SW 1271 (cell line): ENCODE data around the gene AP3B1.

Experiments used
- DNase-seq, 2 experiments: peaks; one replicate each; lab custom pipeline; 2025; lab: John Stamatoyannopoulos, UW

AP3B1 gene, protein sequence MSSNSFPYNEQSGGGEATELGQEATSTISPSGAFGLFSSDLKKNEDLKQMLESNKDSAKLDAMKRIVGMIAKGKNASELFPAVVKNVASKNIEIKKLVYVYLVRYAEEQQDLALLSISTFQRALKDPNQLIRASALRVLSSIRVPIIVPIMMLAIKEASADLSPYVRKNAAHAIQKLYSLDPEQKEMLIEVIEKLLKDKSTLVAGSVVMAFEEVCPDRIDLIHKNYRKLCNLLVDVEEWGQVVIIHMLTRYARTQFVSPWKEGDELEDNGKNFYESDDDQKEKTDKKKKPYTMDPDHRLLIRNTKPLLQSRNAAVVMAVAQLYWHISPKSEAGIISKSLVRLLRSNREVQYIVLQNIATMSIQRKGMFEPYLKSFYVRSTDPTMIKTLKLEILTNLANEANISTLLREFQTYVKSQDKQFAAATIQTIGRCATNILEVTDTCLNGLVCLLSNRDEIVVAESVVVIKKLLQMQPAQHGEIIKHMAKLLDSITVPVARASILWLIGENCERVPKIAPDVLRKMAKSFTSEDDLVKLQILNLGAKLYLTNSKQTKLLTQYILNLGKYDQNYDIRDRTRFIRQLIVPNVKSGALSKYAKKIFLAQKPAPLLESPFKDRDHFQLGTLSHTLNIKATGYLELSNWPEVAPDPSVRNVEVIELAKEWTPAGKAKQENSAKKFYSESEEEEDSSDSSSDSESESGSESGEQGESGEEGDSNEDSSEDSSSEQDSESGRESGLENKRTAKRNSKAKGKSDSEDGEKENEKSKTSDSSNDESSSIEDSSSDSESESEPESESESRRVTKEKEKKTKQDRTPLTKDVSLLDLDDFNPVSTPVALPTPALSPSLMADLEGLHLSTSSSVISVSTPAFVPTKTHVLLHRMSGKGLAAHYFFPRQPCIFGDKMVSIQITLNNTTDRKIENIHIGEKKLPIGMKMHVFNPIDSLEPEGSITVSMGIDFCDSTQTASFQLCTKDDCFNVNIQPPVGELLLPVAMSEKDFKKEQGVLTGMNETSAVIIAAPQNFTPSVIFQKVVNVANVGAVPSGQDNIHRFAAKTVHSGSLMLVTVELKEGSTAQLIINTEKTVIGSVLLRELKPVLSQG

GRCh38 chr5:78294248-78295034 is at the start of gene AP3B1:
Gene AP3B1, minus strand, starts transcription at chr5:78294698. Its CDS starts 119 bp downstream, at chr5:78294579.
- peak; percentile 98 to 99 for DNase-seq

GRCh38 chr5:78341440-78341839 is 46.9 kb upstream of the AP3B1 start:
- no peak for DNase-seq

DNA sequence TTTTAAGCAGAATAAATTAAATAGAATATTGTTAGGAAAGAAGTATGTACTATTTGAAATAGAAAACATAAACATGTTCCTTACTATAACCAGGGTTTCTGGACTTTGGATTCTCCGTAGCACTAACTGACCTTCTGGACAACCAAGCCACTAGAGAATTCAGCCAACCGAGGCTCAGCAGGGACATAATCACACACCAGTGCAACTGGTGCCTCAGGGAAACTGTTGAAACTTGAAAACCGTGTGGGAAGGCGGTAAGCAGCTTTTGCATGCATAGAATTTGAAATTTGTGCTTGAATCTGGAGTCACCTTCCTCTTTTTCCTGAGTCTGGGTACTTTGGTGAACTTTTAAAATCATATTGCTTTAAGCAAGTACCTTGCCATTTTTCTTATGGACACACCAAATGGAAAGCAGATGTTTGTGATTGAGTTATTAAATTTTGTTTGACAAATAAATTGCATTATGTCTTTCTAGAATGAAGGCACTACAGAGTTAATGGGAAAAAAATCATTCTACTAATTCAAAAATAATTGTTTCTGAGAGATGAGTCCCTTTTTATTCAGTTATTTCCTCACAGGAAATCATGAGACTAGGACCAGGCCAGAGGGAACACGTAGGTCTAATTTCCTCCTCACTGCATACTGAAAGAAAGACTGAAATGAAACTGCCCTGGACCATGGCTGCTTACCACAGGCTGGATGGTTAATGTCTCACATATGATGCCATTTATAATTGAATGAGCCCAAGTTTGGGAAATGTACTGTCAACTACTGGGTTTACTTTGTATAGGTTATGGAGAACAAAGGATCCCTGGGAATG is 45.3 kb upstream of the AP3B1 start:
- DNase-seq = no peak

- DNase-seq = no peak
Measured at GRCh38 chr5:78336698-78337097, 42.2 kb upstream of the AP3B1 start.

- no peak for DNase-seq
Measured at GRCh38 chr5:78335976-78336375, 41.5 kb upstream of the AP3B1 start.

DNA sequence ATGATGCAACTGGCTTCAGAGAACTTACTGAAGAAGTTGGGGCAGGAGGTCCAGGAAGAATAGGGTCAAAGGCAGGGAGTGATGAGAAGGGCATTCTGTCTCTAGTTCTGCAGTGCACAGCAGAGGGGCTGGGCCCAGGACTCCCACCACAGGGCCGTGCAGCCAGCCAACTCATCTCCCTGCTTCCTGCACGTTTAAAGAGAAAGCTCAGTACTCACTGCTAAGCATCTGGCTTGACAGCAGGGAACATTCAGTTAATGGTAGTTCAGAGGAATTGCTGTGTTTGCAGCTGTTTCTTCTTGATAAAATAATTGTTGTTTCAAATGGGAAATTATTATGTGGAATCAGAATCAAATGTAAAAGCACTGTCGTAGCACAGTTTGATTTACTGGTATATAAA is 40.3 kb upstream of the AP3B1 start:
- DNase-seq = no peak

DNA sequence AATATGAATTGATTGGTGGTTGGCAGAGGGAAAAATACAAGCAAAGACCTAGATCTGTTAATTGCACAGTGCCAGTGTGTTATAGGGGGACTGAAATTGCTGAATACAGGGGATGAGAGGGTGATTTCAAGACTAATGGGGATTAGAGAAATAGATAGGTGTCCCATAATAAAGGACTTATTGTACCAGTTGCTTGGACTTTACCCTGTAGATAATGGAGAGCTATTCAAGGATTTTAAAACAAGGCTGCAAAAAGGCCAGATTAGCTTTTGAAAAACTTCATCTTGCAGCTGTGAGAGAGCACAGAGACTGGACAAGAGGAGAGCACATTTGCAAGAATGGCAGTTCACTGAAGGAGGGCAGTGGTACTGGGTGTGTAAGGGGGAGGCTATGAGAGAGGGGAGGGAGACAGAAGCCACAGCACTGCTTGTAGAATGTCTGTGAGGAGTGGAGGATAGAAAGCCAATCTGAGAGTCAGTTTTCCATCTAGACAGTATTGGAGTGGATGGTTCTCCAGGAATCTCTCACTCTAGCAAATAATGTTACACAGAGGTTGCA is 37.1 kb upstream of the AP3B1 start:
- DNase-seq = no peak

- no peak for DNase-seq
Measured at GRCh38 chr5:78328585-78329173, 34.2 kb upstream of the AP3B1 start.

- no peak for DNase-seq
Measured at GRCh38 chr5:78327761-78328510, 33.4 kb upstream of the AP3B1 start.

GRCh38 chr5:78326930-78327329 is 32.4 kb upstream of the AP3B1 start:
- no peak for DNase-seq

DNA sequence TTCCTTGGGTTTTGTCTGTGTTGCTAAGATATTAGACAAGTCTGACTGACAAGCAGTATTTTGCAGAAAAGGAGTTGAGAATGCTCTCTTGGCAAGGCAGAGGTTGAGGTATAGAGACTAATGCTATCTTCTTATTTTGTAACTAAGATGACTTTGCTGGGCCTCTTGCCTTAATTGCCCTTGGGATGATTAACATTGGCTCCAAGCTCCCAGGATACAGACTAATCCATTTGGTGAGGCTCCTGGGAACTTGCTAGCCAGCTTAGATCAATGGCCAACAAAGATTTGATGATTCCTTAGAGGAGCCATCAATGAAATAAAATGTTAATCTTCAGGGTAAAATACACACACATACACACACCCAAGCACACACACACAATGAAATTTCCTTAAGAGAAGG is 28.7 kb upstream of the AP3B1 start:
- no peak for DNase-seq

DNA sequence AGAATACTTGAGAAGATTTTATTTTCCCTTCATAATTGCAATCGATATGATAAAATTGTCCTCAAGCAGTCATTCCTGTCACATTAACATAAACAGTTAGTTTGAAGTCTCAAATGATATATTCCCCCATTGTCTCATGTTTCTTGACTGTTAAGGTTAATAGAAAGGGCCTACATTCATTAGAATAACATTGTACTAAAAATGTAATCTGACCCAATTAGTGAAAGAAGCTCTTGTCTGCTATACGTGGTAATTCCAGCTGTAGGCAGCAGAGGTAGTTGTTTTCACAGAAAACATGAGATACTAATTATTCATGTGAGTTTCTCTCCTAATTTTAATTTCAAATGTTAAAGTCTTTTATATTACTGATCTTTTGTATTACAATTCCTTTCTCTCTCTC is 25.9 kb upstream of the AP3B1 start:
- DNase-seq = peak in 1 of 2 experiments; percentile 32

- no peak for DNase-seq
Measured at GRCh38 chr5:78318337-78318736, 23.8 kb upstream of the AP3B1 start.

GRCh38 chr5:78317515-78317914 is 23.0 kb upstream of the AP3B1 start:
- DNase-seq = no peak

GRCh38 chr5:78308703-78309102 is 14.2 kb upstream of the AP3B1 start:
- DNase-seq = no peak

DNA sequence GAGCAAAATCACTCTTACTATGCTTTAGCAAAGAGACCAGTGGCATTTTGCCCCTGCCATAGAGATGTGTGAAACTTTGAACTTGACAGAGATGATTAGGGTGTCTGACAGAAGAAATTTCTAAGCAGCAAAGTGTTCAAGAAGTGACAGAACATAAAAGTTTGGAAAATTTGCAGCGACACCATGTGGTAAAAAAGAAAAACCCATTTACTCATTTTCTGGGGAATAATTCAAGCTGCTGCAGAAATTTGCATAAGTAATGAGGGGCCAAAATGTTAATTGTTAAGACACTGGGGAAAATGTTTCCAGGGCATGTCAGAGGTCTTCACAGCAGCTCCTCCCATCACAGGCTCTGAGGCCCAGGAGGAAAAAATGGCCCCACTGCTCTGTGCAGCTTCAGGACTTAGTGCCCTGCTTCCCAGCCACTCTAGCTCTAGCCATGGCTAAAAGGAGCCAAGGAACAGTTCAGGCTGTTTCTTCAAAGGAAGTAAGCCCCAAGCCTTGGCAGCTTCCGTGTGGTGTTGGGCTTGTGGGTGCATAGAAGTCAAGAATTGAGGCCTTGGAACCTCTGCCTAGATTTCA is 6.1 kb upstream of the AP3B1 start:
- DNase-seq = peak in 1 of 2 experiments; percentile 38

GRCh38 chr5:78295035-78295961 is 800 bp upstream of the AP3B1 start:
- DNase-seq = no peak

DNA sequence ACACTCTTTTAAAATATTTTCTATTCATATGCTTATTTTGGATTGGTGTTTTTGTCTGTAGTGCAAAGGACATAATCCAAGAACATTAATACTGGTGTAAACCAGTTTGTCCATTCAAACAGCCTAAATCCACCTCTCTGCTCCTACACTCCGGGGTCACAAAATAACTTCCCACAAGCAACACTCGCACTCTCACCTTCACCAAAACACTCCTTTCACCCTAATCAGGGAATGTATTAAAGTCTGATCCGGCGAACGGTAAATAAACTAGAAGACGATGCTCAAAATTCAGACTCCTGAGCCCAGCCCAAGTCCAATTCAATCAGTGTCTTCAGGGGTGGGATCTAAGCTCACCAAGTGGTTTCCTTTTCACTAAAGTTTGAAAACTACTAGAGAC is 649 bp downstream of the AP3B1 start:
- DNase-seq = no peak
